GM19455 (cell line): ENCODE measurements around the gene EPDR1.
A peak's percentile ranks its signal among the peaks of the same experiment; 100 is the strongest.

Source experiments
- ATAC-seq: cut with Tn5 transposase; IDR thresholded peaks from one replicate; pipeline ENCODE4 v1.9.1; 2021; ENCODE audit not compliant: unreplicated experiment

The EPDR1 gene

GRCh38 chr7:37920305-37920848, at the start of gene EPDR1:
TSS of gene EPDR1 (plus strand) at chr7:37920640. CDS start at chr7:37920940, 300 bp downstream.
- ATAC-seq, result peak; percentile 31

DNA sequence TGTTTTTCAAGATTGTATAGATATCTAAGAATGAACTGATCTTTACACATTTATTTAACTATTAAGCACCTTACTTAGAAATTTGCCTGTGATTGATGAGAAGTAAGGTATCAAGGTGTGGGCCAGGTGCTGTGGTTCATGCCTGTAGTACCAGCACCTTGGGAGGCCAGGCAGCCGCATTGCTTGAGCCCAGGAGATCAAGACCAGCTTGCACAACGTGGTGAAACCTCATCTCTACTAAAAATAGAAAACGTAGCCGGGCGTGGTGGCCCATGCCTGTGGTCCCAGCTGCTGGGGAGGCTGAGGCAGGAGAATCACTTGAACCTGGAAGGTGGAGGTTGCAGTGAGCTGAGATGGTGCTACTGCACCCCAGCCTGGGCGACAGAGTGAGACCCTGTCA, 38.4 kb upstream of the EPDR1 start:
- ATAC-seq, result no peak

DNA sequence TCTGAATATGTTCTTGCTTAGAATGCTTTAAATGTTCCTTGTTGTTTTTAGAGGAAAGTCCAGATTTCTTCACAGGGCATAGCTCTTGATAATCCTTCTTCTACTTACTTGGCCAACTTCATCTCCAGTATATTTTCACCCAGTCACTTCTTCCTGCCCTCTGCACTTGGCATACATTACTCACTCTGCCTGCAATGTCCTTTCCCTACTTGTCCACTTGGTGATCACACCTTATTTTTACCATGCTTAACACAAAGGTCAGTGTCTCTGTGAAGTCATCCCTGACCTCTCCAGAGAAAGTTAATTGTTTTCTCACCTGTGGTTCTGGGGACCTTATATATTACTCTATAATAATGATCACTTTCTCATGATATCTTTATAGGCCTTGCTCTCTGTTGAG, 27.1 kb upstream of the EPDR1 start:
- ATAC-seq, result no peak

- ATAC-seq, result no peak
These were observed 25.8 kb upstream of the EPDR1 start for GRCh38 chr7:37894671-37895070.

- ATAC-seq, result no peak
These were observed 20.7 kb upstream of the EPDR1 start for GRCh38 chr7:37899712-37900247.

DNA sequence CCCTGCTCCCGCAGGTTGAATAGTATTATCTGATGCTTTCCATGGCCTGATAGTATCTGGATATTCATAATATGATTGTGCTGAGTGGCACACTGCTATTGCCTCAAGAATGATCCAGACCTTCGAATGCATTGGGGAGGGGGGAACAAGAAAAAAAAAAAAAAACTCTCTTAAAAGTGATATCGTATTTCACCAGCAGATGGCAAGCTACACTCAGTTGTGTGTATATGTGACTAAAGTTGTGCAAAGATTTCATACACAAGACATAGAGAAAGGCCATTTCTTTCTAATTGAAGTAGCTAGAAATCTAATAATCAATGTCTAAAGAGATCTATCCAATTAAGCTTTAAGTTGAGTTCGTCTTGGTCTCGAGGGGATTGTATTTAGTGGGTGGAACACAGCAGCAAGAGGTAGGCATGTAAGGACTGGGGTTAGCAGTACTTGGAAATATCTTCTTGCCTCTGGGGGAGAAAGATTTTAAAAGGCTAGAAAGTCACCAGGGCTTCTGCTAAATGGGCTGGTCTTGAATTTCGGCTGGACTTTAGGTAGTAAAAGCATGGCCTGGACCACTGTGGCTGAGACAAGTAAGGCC, 19.1 kb upstream of the EPDR1 start:
- no peak for ATAC-seq

- ATAC-seq, result no peak
These were observed 18.4 kb upstream of the EPDR1 start for GRCh38 chr7:37901890-37902524.

DNA sequence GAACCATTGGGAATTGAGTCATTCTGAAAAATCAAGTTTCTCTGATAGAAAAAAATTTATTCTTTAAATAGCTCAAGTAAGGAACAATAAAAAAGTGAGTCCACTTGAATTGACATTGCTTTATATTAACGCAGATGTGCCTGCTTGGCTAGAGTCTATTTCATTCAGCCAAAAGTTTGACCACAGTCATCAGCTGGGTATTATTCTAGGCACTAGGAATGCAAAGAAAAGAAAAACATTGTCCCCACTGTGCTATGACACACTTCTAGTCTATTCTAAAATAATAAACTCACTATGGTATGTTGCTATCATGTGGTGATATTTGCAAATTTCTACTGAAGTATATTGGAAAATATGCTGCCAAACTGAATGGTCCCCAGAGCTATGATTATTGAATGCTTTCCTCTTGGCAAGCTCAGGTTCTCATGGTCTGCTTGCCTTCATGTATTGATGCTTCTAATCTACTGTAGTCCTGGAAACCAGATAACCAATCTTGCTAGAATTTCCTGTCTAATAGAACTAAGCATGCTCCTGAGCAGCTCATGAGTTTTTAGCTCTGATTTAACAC, 12.1 kb upstream of the EPDR1 start:
- no peak for ATAC-seq

DNA sequence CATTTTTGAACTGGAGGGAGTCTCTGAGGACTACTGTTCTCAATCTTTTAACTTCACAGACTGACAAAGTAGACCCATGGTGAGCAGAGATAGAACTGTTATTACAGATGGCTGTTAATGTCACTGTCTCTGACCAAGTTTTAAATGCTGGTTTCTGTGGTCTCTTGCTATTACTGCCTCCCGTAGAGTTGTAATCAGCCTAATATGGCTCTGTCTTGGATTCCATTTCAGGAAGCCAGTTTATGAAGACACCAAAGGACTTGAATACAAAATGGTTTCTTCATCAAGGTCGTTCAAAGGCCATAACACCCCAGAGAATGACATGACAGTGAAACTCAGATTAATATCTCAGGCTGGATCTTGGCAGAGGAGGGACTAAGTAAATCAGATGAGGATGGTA, 7.7 kb upstream of the EPDR1 start:
- no peak for ATAC-seq

- no peak for ATAC-seq
These were observed 5.0 kb upstream of the EPDR1 start for GRCh38 chr7:37915438-37915837.

DNA sequence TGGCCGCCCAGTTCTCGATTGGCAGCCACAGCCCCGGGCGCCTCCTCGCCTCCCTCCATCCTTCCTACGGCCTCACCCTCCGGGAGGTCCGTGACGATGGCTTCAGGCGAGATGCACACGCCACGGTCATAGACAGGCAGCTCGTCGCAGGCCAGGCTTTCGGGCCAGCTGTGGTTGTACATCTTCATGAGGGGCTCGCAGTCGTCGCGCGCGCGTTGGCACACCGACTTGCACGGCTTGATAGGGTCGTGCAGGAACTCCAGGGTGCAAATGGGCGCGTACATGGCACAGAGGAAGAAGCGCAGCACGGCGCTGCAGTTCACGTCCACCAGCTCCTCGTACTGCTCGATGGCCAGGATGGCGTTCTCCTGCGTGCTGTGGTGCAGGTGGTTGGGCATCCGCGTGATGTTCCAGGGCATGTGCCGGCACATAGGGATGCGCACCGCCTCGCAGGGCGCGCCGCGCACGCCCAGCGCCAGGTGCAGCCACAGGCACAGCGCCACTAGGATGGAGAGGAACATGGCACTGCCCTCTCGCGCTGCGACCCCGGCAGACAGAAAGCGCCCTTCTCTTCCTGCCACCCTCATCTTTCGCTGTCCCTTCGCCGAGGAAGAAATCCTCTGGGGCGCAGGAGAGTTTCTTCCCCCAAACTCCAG, 4.3 kb upstream of the EPDR1 start:
- no peak for ATAC-seq

- ATAC-seq, result no peak
These were observed 3.5 kb upstream of the EPDR1 start, which contains the start of gene SFRP4 for GRCh38 chr7:37916673-37917660. TSS of gene SFRP4 (minus strand) at chr7:37916817. CDS start at chr7:37916537, 280 bp downstream.

DNA sequence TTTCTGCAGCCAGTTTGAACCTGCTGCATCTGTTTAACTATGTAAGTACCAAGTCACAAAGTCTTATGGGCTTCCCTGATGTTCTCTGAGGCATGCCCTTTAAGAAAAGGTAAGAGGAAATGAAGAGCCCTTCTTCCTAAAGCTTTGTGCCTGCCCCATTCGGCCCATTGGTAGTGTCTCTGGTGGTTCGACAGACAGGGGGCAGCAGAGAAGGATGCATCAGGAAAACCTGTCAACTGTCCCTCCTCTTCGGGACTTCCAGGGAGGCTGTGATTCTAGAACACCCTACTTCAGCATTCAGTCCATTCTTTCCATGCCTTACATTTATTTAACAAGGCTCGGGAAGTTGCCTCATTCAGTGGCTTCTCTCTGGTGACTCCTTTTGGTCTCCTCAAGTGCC, 1.9 kb upstream of the EPDR1 start:
- no peak for ATAC-seq

GRCh38 chr7:37920849-37921805, 687 bp downstream of the EPDR1 start:
- ATAC-seq, result peak; percentile 50

- no peak for ATAC-seq
These were observed 1.4 kb downstream of the EPDR1 start for GRCh38 chr7:37921876-37922275.

DNA sequence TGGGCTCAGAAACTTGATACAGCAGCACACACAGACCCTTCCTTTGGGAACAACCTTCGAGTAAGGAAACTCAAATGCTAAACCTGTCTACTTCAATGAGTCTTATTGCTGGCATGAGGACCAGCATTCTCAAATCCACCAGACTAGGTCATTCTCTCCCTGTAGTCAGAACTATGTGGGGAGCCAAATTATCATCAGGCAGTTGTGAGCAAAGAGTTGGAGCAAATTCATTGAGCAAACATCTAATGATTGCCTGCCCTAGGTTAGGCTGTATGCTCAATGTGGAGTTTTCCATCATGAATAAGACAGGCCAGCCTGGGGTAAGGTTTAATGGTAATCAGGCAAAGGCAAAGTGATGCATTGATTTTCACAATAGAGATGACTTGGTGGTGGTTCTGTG, 3.6 kb downstream of the EPDR1 start:
- no peak for ATAC-seq

GRCh38 chr7:37924491-37925041, 4.1 kb downstream of the EPDR1 start:
- ATAC-seq, result no peak

- no peak for ATAC-seq
These were observed 5.2 kb downstream of the EPDR1 start for GRCh38 chr7:37925620-37926019.
